Activated CD4-positive, alpha-beta memory T cell treated with anti-CD3 and anti-CD28 coated beads for 36 hours (primary cell): ENCODE results near the gene ILDR1. TPM values are rescaled to one million over a fixed set of nuclear protein-coding genes. Genes with fewer than 3 reads are reported as not detected.

ENCODE experiments used
- total RNA-seq, 2 experiments: library from RNA; stranded (reverse); gene quantifications; one replicate each; pipeline ENCODE4 v1.2.3, GENCODE V29; 2021

The ILDR1 gene
- total RNA-seq, 2 experiments from 2014 or later, result 0.26 to 0.41 TPM

Other genes with a start within 250 kb of the ILDR1 start
- 10 to 100 TPM; 36.8 to 37.3 TPM for gene IQCB1, start 187.2 kb downstream of the ILDR1 start, total RNA-seq
- gene EAF2, start 187.0 kb downstream of the ILDR1 start, total RNA-seq, result 10 to 100 TPM; 14.4 to 14.8 TPM
- gene SLC15A2, start 127.8 kb downstream of the ILDR1 start, total RNA-seq, result 1 to 10 TPM; 1.1 to 1.4 TPM
- 1 to 10 TPM; 1.4 to 1.7 TPM for gene CD86, start 33.1 kb upstream of the ILDR1 start, total RNA-seq
- under 1 TPM; 0.14 to 0.19 TPM for gene CASR, start 161.4 kb upstream of the ILDR1 start, total RNA-seq